ENCODE results near the gene SUPT6H.
"Not testable (repeated sequence)": the region's sequence is repeated elsewhere in the genome, so short reads cannot be mapped to it uniquely, and the experiment has no call there.

The SUPT6H gene

GRCh38 chr17:28646039-28646754 is 15.8 kb upstream of the SUPT6H start:
- no peak overlapping the region for H3K4me3 ChIP-seq (ENCODE audit: control insufficient read depth, low read depth, low read length)
- no peak for TF ChIP-seq CTCF (IDR thresholded peaks at IDR 0.05; ENCODE audit: control insufficient read depth, insufficient read depth, low read depth, low read length, missing control alignments)
- no peak for DNase-seq (ENCODE audit: low read depth)

- no peak overlapping the region for H3K4me3 ChIP-seq (ENCODE audit: control insufficient read depth, low read depth, low read length)
- no peak for TF ChIP-seq CTCF (IDR thresholded peaks at IDR 0.05; ENCODE audit: control insufficient read depth, insufficient read depth, low read depth, low read length, missing control alignments)
- no peak for DNase-seq (ENCODE audit: low read depth)
Measured at GRCh38 chr17:28648698-28649097, 13.3 kb upstream of the SUPT6H start.

- no peak overlapping the region for H3K4me3 ChIP-seq (ENCODE audit: control insufficient read depth, low read depth, low read length)
- no peak for TF ChIP-seq CTCF (IDR thresholded peaks at IDR 0.05; ENCODE audit: control insufficient read depth, insufficient read depth, low read depth, low read length, missing control alignments)
- no peak for DNase-seq (ENCODE audit: low read depth)
Measured at GRCh38 chr17:28655160-28655559, 6.8 kb upstream of the SUPT6H start.

- no peak for DNase-seq (ENCODE audit: low read depth)
- no peak overlapping the region for H3K4me3 ChIP-seq (ENCODE audit: control insufficient read depth, low read depth, low read length)
- TF ChIP-seq CTCF (IDR thresholded peaks at IDR 0.05; ENCODE audit: control insufficient read depth, insufficient read depth, low read depth, low read length, missing control alignments), result no peak
Measured at GRCh38 chr17:28657756-28658155, 4.2 kb upstream of the SUPT6H start.

- DNase-seq (ENCODE audit: low read depth); H3K4me3 ChIP-seq (ENCODE audit: control insufficient read depth, low read depth, low read length): not testable (repeated sequence)
Measured at GRCh38 chr17:28658342-28658741, 3.7 kb upstream of the SUPT6H start.

GRCh38 chr17:28658766-28659496 is 3.1 kb upstream of the SUPT6H start:
- not testable (repeated sequence) for DNase-seq (ENCODE audit: low read depth); H3K4me3 ChIP-seq (ENCODE audit: control insufficient read depth, low read depth, low read length)

- H3K4me3 ChIP-seq (ENCODE audit: control insufficient read depth, low read depth, low read length); DNase-seq (ENCODE audit: low read depth): not testable (repeated sequence)
Measured at GRCh38 chr17:28659497-28659881, 2.5 kb upstream of the SUPT6H start.

- peak overlapping the region; percentile 72 for H3K4me3 ChIP-seq (ENCODE audit: control insufficient read depth, low read depth, low read length)
- no peak for TF ChIP-seq CTCF (IDR thresholded peaks at IDR 0.05; ENCODE audit: control insufficient read depth, insufficient read depth, low read depth, low read length, missing control alignments)
- DNase-seq (ENCODE audit: low read depth), result no peak
Measured at GRCh38 chr17:28662527-28662829, 473 bp downstream of the SUPT6H start.
